HepG2 (cell line): ENCODE measurements around the gene DCLRE1B. TPM values are rescaled to one million over a fixed set of nuclear protein-coding genes. Genes with fewer than 3 reads are reported as not detected.

Source experiments
- ATF5 ChIP-seq: sonication (generic); formaldehyde crosslinking; IDR thresholded peaks from 2 replicates; pipeline ENCODE4 v1.4.0; 2020; ENCODE audit warnings: mild to moderate bottlenecking, low read depth, missing genetic modification reagents
- ATF7 ChIP-seq, 2 experiments: fragments of 450-650 bp in 1 of 2; sonication (generic) in 1 of 2; formaldehyde crosslinking in 1 of 2; IDR thresholded peaks; 2 replicates each; pipeline versions ENCODE4 v1.4.0 to v1.6.1; 2016 to 2020; ENCODE audit warnings: antibody characterized with exemption in 1 of 2, mild to moderate bottlenecking in 1 of 2, missing genetic modification reagents in 1 of 2
- CREBL2 ChIP-seq: sonication (generic); formaldehyde crosslinking; IDR thresholded peaks from 2 replicates; pipeline ENCODE4 v1.8.1; 2023; ENCODE audit warnings: missing genetic modification reagents, mild to moderate bottlenecking, borderline replicate concordance
- DZIP1 ChIP-seq: sonication (generic); formaldehyde crosslinking; IDR thresholded peaks from 2 replicates; pipeline ENCODE4 v1.5.0; 2020; ENCODE audit warnings: mild to moderate bottlenecking, missing genetic modification reagents
- E2F2 ChIP-seq: sonication (generic); formaldehyde crosslinking; IDR thresholded peaks from 2 replicates; pipeline ENCODE4 v1.4.0; 2020; ENCODE audit warnings: missing genetic modification reagents, borderline replicate concordance
- ETS1 ChIP-seq: sonication (generic); formaldehyde crosslinking; IDR thresholded peaks from 2 replicates; pipeline ENCODE4 v1.4.0; 2020; ENCODE audit warnings: missing genetic modification reagents
- HNF4A ChIP-seq: sonication (generic); formaldehyde crosslinking; IDR thresholded peaks from 2 replicates; pipeline ENCODE4 v1.4.0; 2020; ENCODE audit warnings: missing genetic modification reagents
- MIER2 ChIP-seq: IDR thresholded peaks from 2 replicates; pipeline ENCODE4 v1.6.1; 2016; ENCODE audit warnings: missing biosample characterization, missing genetic modification reagents
- NAIF1 ChIP-seq: sonication (generic); formaldehyde crosslinking; IDR thresholded peaks from 2 replicates; pipeline ENCODE4 v1.5.0; 2020; ENCODE audit warnings: mild to moderate bottlenecking, missing genetic modification reagents, borderline replicate concordance
- PCBP2 ChIP-seq: fragments of 200-400 bp; formaldehyde crosslinking; optimal IDR thresholded peaks from 2 replicates; pipeline ENCODE3; 2018; ENCODE audit warnings: low read length, low read depth; ENCODE audit not compliant: poor library complexity, severe bottlenecking
- RFXANK ChIP-seq: IDR thresholded peaks from 2 replicates; pipeline ENCODE4 v1.6.1; 2016
- TCF12 ChIP-seq, 2 experiments: fragments of 450-650 bp in 1 of 2; sonication (generic) in 1 of 2; formaldehyde crosslinking in 1 of 2; IDR thresholded peaks; 2 replicates each; pipeline versions ENCODE4 v1.6.1 to v1.8.0; 2017 to 2022; ENCODE audit warnings: antibody characterized with exemption in 1 of 2, mild to moderate bottlenecking in 1 of 2, missing genetic modification reagents in 1 of 2, moderate library complexity in 1 of 2
- U2AF2 ChIP-seq: fragments of 200-400 bp; formaldehyde crosslinking; IDR thresholded peaks from 2 replicates; pipeline ENCODE4 v1.6.1; 2017; ENCODE audit warnings: low read depth, mild to moderate bottlenecking, low read length
- ZC3H4 ChIP-seq: sonication (generic); formaldehyde crosslinking; IDR thresholded peaks from 2 replicates; pipeline ENCODE4 v1.4.0; 2020; ENCODE audit warnings: missing genetic modification reagents, borderline replicate concordance
- ZNF12 ChIP-seq: sonication (generic); formaldehyde crosslinking; IDR thresholded peaks from 2 replicates; pipeline ENCODE4 v1.5.0; 2020; ENCODE audit warnings: missing genetic modification reagents
- ZNF253 ChIP-seq: sonication (generic); formaldehyde crosslinking; IDR thresholded peaks from 2 replicates; pipeline ENCODE4 v1.8.0; 2022; ENCODE audit warnings: mild to moderate bottlenecking, missing genetic modification reagents, borderline replicate concordance
- ZNF451 ChIP-seq: sonication (generic); formaldehyde crosslinking; IDR thresholded peaks from 2 replicates; pipeline ENCODE4 v1.5.0; 2020; ENCODE audit warnings: mild to moderate bottlenecking, missing genetic modification reagents
- ZSCAN9 ChIP-seq: IDR thresholded peaks from 2 replicates; pipeline ENCODE4 v1.6.1; 2016; ENCODE audit warnings: borderline replicate concordance
- polyA plus RNA-seq, 8 experiments: library from polyadenylated mRNA; depleted of rRNA in 3 of 8; stranded (reverse) in 7 of 8; unstranded in 1 of 8; fragments of >200 nt; fragmentation: Illumina TruSeq in 4 of 8; extraction: Trizol in 4 of 8; gene quantifications; 2 replicates each; pipeline versions ENCODE4 v1.2.1 to v1.2.3, GENCODE V29; 2011 to 2016; ENCODE audit warnings: low read depth in 4 of 8, missing spikeins in 1 of 8, mixed read lengths in 1 of 8; ENCODE audit not compliant: insufficient read depth in 1 of 8
- total RNA-seq, 5 experiments: library from RNA; depleted of rRNA; stranded (reverse); fragments of >200 nt; fragmentation: Illumina TruSeq; extraction: Trizol; gene quantifications; 2 replicates each; pipeline ENCODE4 v1.2.3, GENCODE V29; 2016; ENCODE audit warnings: low read depth in 1 of 5
- TF ChIP-seq, protein P1 (sequence below): sonication (generic); formaldehyde crosslinking; IDR thresholded peaks from 2 replicates; pipeline ENCODE4 v1.5.1; 2020; ENCODE audit warnings: mild to moderate bottlenecking, missing genetic modification reagents

The DCLRE1B gene
- total and polyA plus RNA-seq, 2 of the 13 experiments (the other 11 are each of a cell fraction or from before 2014, with no cell fraction given): 2.7 to 8.0 TPM

- TF ChIP-seq DZIP1 (CRISPR knock-in tag) (no peak), HNF4A (CRISPR knock-in tag) (no peak; the same call in 1 of the 2 replicates), ZNF12 (CRISPR knock-in tag) (no peak), CREBL2 (CRISPR knock-in tag) (no peak), ZSCAN9 (CRISPR knock-in tag) (no peak; the same call in 1 of the 2 replicates), U2AF2 (no peak), ETS1 (CRISPR knock-in tag) (no peak), MIER2 (no peak), RFXANK (CRISPR knock-in tag) (0 out of 2 replicates have a peak, but pooled peaks have one; percentile 57), E2F2 (CRISPR knock-in tag) (peak; percentile 96; the same call in 1 of the 2 replicates), NAIF1 (CRISPR knock-in tag) (peak; percentile 69; the same call in 1 of the 2 replicates), ZNF253 (no peak; the same call in 1 of the 2 replicates), ZC3H4 (no peak), ATF5 (CRISPR knock-in tag) (no peak), ZNF451 (CRISPR knock-in tag) (no peak), ATF7 (IDR thresholded peaks at IDR 0.05) (no peak), ATF7 (CRISPR knock-in tag; IDR thresholded peaks at IDR 0.05) (no peak), PCBP2 (no peak), TCF12 (IDR thresholded peaks at IDR 0.05) (no peak), TCF12 (CRISPR knock-in tag; IDR thresholded peaks at IDR 0.05) (no peak)
- TF ChIP-seq, protein P1, sequence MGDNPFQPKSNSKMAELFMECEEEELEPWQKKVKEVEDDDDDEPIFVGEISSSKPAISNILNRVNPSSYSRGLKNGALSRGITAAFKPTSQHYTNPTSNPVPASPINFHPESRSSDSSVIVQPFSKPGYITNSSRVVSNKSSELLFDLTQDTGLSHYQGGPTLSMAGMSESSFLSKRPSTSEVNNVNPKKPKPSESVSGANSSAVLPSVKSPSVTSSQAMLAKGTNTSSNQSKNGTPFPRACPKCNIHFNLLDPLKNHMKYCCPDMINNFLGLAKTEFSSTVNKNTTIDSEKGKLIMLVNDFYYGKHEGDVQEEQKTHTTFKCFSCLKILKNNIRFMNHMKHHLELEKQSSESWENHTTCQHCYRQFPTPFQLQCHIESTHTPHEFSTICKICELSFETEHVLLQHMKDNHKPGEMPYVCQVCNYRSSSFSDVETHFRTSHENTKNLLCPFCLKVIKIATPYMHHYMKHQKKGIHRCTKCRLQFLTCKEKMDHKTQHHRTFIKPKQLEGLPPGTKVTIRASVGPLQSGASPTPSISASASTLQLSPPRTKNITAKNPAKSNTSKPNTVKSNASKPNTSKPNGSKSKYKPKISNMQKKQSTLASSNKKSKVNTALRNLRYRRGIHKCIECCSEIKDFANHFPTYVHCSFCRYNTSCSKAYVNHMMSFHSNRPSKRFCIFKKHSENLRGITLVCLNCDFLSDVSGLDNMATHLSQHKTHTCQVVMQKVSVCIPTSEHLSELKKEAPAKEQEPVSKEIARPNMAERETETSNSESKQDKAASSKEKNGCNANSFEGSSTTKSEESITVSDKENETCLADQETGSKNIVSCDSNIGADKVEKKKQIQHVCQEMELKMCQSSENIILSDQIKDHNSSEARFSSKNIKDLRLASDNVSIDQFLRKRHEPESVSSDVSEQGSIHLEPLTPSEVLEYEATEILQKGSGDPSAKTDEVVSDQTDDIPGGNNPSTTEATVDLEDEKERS: peak; percentile 83
Observed at GRCh38 chr1:113904674-113905434, at the start of gene DCLRE1B, which contains the start of gene AP4B1 (continued).
